WERI-Rb-1 (cell line): Measurements from ENCODE around the gene ADARB1.

Experiments
- DNase-seq: peaks from one replicate; pipeline ENCODE4 v3.0.0-alpha.2; 2020
- H3K27ac ChIP-seq: fragments of 250-450 bp; sonication (Bioruptor Pico); 2 replicates; pipeline ENCODE4 v1.5.1; 2020; ENCODE audit warnings: mild to moderate bottlenecking, moderate library complexity
- H3K27me3 ChIP-seq: fragments of 250-450 bp; sonication (Bioruptor Pico); 2 replicates; pipeline ENCODE4 v1.5.1; 2021; ENCODE audit warnings: mild to moderate bottlenecking, low read depth, moderate library complexity; ENCODE audit not compliant: insufficient read depth, severe bottlenecking
- H3K36me3 ChIP-seq: fragments of 250-450 bp; sonication (Bioruptor Pico); 2 replicates; pipeline ENCODE4 v1.5.1; 2020; ENCODE audit warnings: mild to moderate bottlenecking, moderate library complexity
- H3K4me3 ChIP-seq: 2 replicates; pipeline ENCODE4 v1.5.1; 2011; ENCODE audit warnings: low read depth, mild to moderate bottlenecking, control low read depth, low read length
- H3K9me3 ChIP-seq: fragments of 250-450 bp; sonication (Bioruptor Pico); 2 replicates; pipeline ENCODE4 v1.5.1; 2021; ENCODE audit warnings: mild to moderate bottlenecking, moderate library complexity; ENCODE audit not compliant: severe bottlenecking
- TF ChIP-seq, protein P1 (sequence below): IDR thresholded peaks from 2 replicates; pipeline ENCODE4 v1.5.1; 2011; ENCODE audit warnings: low read depth, mild to moderate bottlenecking, control low read depth, inconsistent platforms, low read length

ADARB1 gene

DNA sequence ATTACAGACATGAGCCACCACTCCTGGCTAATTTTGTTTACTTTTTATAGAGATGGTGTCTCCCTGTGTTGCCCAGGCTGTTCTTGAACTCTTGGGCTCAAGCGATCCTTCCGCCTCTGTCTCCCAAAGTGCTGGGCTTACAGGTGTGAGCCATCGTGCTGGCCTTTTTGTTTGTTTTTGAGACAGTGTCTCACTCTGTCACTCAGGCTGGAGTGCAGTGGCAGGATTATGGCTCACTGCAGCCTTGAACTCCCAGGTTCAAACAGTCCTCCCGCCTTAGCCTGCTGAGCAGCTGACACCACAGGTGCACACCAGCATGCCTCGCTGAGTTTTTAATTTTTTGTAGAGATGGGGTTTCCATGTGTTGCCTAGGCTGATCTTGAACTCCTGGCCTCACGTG is 49.1 kb downstream of the ADARB1 start:
- DNase-seq = peak; percentile 79
- no peak overlapping the region for H3K4me3 ChIP-seq
- H3K36me3 ChIP-seq = peaks cover 2% of the 10 kb centered on the region
- no peaks in the 10 kb centered on the region for H3K27me3 ChIP-seq
- H3K27ac ChIP-seq = peak overlapping the region; percentile 99
- TF ChIP-seq, protein P1, sequence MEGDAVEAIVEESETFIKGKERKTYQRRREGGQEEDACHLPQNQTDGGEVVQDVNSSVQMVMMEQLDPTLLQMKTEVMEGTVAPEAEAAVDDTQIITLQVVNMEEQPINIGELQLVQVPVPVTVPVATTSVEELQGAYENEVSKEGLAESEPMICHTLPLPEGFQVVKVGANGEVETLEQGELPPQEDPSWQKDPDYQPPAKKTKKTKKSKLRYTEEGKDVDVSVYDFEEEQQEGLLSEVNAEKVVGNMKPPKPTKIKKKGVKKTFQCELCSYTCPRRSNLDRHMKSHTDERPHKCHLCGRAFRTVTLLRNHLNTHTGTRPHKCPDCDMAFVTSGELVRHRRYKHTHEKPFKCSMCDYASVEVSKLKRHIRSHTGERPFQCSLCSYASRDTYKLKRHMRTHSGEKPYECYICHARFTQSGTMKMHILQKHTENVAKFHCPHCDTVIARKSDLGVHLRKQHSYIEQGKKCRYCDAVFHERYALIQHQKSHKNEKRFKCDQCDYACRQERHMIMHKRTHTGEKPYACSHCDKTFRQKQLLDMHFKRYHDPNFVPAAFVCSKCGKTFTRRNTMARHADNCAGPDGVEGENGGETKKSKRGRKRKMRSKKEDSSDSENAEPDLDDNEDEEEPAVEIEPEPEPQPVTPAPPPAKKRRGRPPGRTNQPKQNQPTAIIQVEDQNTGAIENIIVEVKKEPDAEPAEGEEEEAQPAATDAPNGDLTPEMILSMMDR = no peak
- no peaks in the 10 kb centered on the region for H3K9me3 ChIP-seq

DNA sequence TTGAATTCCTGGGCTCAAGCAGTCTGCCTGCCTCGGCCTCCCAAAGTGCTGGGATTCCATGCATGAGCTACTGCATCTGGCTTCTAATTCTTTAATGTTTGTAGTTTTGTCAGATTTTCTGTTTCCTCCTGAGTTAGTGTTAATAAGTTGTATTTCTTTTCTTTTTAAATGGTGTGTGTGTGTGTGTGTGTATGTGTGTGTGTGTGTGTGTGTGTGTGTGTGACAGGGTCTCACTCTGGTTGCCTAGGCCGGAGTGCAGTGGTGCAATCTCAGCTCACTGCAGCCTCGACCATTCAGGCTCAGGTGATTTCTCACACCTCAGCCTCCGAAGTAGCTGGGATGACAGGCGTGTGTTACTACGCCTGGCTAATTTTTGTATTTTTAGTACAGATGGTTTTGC is 50.2 kb downstream of the ADARB1 start:
- DNase-seq = no peak
- TF ChIP-seq, protein P1 = no peak

DNA sequence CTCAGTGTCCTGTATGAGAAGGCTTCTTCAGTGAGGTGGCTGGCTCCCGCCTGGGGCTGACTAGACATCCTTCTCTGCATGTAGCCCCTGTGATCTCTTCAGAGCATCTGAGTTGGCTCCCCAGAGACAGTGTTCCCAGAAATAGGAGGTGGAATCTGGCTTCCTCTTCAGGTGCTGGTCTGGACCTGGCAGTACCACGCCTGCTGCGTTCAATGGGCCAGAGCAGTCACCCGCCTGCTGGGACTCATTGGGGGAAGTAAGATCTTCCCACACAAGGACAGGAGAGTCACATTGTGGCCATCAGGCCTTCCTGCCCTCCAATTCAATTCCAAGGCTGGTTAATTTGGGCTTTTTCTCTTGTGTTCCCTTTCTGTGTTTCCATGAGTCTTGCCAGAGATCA is 51.0 kb downstream of the ADARB1 start:
- TF ChIP-seq, protein P1 = no peak
- no peak for DNase-seq
- H3K27me3 ChIP-seq = no peaks in the 10 kb centered on the region
- H3K9me3 ChIP-seq = no peaks in the 10 kb centered on the region
- peaks cover 9% of the 10 kb centered on the region for H3K36me3 ChIP-seq
- H3K27ac ChIP-seq = peak overlapping the region; percentile 99
- peak overlapping the region; percentile 7 for H3K4me3 ChIP-seq

More for the DNA sequence above, 50.2 kb downstream of the ADARB1 start:
- H3K27ac ChIP-seq = peak overlapping the region; percentile 99
- H3K4me3 ChIP-seq = no peak overlapping the region
- no peaks in the 10 kb centered on the region for H3K9me3 ChIP-seq
- H3K36me3 ChIP-seq = peaks cover 5% of the 10 kb centered on the region
- H3K27me3 ChIP-seq = no peaks in the 10 kb centered on the region

DNA sequence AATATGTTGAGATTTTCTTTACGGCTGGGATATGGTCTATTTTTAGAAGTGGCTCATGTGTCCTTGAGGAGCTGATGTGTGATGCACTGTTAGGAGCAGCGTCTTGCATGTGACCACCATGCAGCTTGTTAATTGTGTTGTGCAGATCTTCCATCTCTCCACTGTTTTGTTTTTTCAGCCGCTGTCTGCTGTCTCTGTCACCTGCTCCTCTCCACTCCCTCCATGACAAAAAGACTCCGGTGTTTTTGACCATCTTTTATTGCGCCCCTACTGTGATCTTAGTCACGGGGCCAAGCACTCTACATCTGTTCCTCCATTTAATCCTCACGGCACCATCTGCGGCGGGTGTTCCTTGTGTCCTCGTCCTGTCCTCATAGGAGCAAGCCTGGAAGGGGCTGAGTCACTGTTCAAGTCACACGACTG is 51.8 kb downstream of the ADARB1 start:
- peak overlapping the region; percentile 7 for H3K4me3 ChIP-seq
- peak; percentile 98 for DNase-seq
- H3K9me3 ChIP-seq = no peaks in the 10 kb centered on the region
- H3K36me3 ChIP-seq = peaks cover 9% of the 10 kb centered on the region
- no peaks in the 10 kb centered on the region for H3K27me3 ChIP-seq
- TF ChIP-seq, protein P1 = no peak
- peak overlapping the region; percentile 99 for H3K27ac ChIP-seq

DNA sequence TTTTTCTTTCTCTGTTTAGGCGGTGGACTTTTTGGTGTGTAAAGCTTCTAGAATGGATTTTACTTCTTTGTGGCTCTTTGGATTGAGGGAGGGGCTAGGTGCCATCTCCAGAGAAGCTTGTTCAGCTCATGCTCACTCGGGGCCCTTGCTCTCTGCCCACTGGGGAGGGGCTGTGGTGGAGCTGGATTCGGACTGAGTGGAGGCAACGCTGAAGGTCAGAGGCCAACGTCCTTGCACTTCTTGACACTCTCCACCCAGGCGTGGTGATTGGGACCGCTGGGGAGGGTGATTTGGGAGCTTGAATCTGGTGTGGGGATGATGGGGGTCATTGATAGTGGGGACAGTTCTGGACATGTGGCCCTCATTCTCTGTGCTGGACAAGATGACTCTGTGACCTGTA is 52.6 kb downstream of the ADARB1 start:
- TF ChIP-seq, protein P1 = no peak
- no peak overlapping the region for H3K4me3 ChIP-seq
- no peaks in the 10 kb centered on the region for H3K9me3 ChIP-seq
- peak overlapping the region; percentile 99 for H3K27ac ChIP-seq
- no peak for DNase-seq
- H3K36me3 ChIP-seq = peaks cover 14% of the 10 kb centered on the region
- H3K27me3 ChIP-seq = no peaks in the 10 kb centered on the region

DNA sequence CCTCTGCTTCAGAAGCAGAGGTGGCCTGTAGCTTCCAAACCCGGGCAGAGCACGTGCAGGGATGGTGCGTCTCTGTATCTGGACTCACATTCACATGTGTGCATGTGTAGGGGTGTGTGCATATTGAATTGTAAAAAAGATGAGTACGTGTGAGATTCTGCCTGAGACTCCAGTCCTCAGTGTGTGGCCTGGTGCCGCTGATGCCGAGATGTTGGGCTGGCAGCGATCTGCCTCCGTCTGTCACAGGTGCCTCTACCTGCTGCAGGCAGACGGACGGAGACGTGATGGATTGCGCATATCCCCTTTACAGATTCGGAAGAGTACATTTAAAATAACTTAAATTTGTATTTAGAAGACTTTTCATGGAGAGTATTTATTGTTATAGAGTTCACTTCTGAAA is 53.6 kb downstream of the ADARB1 start:
- TF ChIP-seq, protein P1 = no peak
- Histone ChIP-seq H3K27ac (peak overlapping the region; percentile 99), H3K4me3 (no peak overlapping the region), H3K9me3 (no peaks in the 10 kb centered on the region), H3K36me3 (peaks cover 14% of the 10 kb centered on the region), H3K27me3 (no peaks in the 10 kb centered on the region)
- DNase-seq = no peak
